ENCODE measurements around the gene PLCB1. TPM values are rescaled to one million over a fixed set of nuclear protein-coding genes. Genes with fewer than 3 reads are reported as not detected.

Gene PLCB1
- total RNA-seq, 1 donor, result 35.4 TPM

DNA sequence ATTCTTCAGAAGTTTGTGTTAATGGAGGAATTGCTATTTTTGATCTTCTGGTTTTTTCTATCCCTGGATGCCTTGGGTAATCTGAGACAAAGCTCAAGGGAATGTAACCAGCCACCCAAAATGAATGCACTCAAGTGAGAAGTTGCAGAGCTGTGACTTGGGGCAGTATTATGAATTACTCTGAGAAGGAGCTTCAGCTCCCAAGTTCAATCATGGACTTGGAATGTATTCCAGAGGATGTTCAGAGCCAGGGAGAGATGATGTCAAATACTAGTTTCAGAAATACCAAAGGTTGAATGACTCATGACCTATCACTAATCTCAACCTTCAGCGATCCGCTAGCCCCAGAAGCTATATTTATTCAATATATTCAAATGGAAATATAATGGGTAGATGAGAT lies 561.6 kb downstream of the PLCB1 start:
- TF ChIP-seq, protein P1, sequence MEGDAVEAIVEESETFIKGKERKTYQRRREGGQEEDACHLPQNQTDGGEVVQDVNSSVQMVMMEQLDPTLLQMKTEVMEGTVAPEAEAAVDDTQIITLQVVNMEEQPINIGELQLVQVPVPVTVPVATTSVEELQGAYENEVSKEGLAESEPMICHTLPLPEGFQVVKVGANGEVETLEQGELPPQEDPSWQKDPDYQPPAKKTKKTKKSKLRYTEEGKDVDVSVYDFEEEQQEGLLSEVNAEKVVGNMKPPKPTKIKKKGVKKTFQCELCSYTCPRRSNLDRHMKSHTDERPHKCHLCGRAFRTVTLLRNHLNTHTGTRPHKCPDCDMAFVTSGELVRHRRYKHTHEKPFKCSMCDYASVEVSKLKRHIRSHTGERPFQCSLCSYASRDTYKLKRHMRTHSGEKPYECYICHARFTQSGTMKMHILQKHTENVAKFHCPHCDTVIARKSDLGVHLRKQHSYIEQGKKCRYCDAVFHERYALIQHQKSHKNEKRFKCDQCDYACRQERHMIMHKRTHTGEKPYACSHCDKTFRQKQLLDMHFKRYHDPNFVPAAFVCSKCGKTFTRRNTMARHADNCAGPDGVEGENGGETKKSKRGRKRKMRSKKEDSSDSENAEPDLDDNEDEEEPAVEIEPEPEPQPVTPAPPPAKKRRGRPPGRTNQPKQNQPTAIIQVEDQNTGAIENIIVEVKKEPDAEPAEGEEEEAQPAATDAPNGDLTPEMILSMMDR (IDR thresholded peaks at IDR 0.05; ENCODE audit: insufficient read depth, low read depth, low read length), result no peak
- peak; percentile 62 for DNase-seq (ENCODE audit: low read depth)
- H3K4me3 ChIP-seq (ENCODE audit: low read depth, low read length), result no peak overlapping the region

DNA sequence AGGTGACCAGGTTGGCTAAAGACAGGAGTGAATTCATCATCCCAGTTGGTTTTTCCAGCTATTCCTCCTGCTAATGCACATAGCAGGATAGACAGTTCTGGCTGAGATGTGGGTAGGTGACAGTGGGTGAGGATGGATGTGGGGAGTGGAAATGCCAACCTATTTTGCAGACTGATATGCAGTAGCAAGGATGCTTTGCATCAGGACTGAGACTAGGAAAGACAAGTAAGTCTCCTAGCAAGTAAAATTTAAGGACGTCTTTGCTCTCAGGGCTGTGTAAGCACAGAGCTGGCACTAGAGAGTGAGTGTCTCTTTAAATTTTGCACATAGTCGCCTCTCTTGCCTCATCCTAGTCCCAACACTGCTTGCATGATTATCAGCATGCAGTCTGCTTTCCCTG lies 568.7 kb downstream of the PLCB1 start:
- no peak for DNase-seq (ENCODE audit: low read depth)
- H3K4me3 ChIP-seq (ENCODE audit: low read depth, low read length), result no peak overlapping the region
- TF ChIP-seq, protein P1 (IDR thresholded peaks at IDR 0.05; ENCODE audit: insufficient read depth, low read depth, low read length), result no peak

DNA sequence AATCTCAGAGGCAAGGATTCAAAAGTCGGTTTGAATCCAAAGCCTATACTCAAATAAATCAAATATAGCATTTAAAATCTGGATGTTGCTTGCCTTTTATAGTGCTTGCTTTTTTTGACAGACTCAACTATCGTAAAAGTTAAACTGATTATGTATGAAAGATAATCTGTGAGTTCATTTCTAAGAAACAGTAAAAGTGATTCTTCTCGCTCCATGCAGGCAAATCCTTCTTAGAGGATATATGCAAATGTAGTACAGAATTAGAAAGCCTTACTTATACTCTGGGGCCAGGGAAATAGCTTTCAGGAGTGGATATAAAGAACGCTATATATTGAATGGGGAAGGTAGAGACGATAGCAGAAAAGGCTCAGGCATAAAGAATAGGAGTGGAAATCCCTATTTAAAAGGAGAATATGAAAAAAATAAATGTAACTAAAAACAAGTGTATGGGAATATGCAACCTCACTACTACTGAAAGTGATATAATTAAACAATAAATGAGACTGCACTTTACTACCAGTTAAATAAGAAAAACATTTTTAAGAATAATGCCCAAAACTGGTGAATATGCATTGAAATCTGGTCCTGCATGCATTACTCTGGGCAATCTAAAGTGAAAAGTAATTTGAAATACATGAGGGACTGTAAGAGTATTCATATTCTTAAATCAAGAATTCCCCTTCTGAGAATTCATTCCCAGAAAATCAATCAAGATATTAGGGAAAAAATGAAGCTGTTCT lies 575.1 kb downstream of the PLCB1 start:
- no peak overlapping the region for H3K4me3 ChIP-seq (ENCODE audit: low read depth, low read length)
- TF ChIP-seq, protein P1 (IDR thresholded peaks at IDR 0.05; ENCODE audit: insufficient read depth, low read depth, low read length), result no peak
- no peak for DNase-seq (ENCODE audit: low read depth)

DNA sequence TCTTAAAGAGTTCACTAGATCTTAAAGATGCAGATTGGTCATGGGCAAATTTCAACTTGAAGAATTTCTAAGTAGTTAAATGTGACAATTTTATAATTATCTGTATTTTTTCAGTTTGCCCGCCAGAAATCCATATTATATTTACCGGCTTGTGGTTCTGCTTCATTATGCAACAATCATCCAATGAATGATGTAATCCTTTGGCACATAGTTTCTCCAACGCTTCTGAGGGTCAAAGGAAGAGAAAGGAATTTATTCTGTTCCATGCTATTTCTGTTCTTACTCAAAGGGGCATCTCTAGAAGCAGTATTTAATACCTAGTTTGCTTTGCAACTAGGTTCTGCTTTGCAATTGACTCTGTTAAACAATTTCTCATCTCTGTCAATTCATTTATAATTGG lies 577.6 kb downstream of the PLCB1 start:
- H3K4me3 ChIP-seq (ENCODE audit: low read depth, low read length), result no peak overlapping the region
- TF ChIP-seq, protein P1 (IDR thresholded peaks at IDR 0.05; ENCODE audit: insufficient read depth, low read depth, low read length), result no peak
- peak; percentile 3 for DNase-seq (ENCODE audit: low read depth)

DNA sequence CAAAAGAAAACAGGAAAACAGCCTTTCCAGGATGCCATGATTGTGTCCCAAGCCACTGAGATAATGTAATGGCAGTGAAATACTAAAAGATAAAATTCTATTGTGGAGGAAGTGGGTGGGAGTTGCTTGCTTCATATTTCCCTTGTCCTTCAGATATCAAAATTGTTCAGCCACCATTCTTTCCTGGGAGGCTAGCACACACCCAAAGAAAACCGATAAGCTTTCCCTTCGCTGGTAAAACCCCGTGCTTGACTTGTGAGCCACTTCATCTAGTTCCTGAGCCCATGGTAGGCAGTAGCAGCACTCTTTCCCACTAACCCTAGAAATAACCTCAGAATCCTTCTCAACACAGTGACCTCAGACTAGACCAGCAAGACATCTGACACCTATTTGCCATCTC lies 579.4 kb downstream of the PLCB1 start:
- TF ChIP-seq, protein P1 (IDR thresholded peaks at IDR 0.05; ENCODE audit: insufficient read depth, low read depth, low read length), result no peak

DNA sequence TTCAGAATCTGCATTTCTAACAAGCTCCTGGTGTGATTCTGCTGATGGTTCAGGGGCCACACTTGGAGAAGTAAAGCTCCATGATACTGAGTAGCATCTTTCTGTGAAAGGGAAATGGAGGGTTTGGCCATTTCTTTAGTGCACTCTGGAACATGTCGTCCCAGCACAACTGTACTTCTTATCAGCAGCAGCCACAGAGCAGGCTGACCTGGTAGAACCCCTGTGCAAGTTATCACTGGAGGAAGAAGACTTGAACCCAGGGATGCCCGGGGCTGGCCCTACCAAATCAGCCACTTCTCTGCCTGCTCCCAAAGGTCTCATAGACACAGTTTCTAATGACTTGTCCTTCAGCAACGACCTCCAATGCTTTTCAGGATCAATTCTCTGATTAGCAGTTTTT lies 582.1 kb downstream of the PLCB1 start:
- TF ChIP-seq, protein P1 (IDR thresholded peaks at IDR 0.05; ENCODE audit: insufficient read depth, low read depth, low read length), result no peak
- H3K4me3 ChIP-seq (ENCODE audit: low read depth, low read length), result no peak overlapping the region
- DNase-seq (ENCODE audit: low read depth), result no peak

More for the DNA sequence above, 579.4 kb downstream of the PLCB1 start:
- H3K4me3 ChIP-seq (ENCODE audit: low read depth, low read length), result no peak overlapping the region
- no peak for DNase-seq (ENCODE audit: low read depth)

DNA sequence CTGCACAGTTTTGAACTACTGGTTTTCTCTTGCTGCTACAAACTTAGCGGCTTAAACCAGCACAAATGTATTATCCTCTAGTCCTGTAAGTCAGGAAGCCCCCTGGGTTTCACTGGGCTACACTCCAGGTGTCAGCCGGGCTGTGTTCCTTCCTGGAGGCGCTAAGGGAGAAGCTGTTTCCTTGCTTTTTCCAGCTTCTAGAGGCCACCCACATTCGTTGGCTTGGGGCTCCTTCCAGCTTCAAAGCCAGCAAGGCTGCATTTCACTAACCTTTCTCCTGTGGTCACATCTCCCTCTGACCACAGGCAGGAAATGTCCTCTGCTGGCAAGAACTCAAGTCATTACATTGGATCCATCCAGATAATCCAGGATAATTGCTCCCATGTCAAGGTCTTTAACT lies 586.2 kb downstream of the PLCB1 start:
- H3K4me3 ChIP-seq (ENCODE audit: low read depth, low read length), result no peak overlapping the region
- no peak for DNase-seq (ENCODE audit: low read depth)
- TF ChIP-seq, protein P1 (IDR thresholded peaks at IDR 0.05; ENCODE audit: insufficient read depth, low read depth, low read length), result no peak

Measured in fibroblast of villous mesenchyme (primary cell).